Vagina (tissue), 2 donors: Measurements from ENCODE around the gene FABP6. TPM values are rescaled to one million over a fixed set of nuclear protein-coding genes. Genes with fewer than 3 reads are reported as not detected.
"Not testable (repeated sequence)": the region's sequence is repeated elsewhere in the genome, so short reads cannot be mapped to it uniquely, and the experiment has no call there.

Source experiments
- DNase-seq, 2 donors: peaks; one replicate each; pipeline ENCODE4 v3.0.0-alpha.2; 2017; ENCODE audit errors: extremely low spot score in 2 of 2
- H3K27ac ChIP-seq: fragments of 200-600 bp; sonication (generic); one replicate; pipeline ENCODE4 v1.5.1; 2019
- H3K27me3 ChIP-seq: fragments of 200-600 bp; sonication (generic); one replicate; pipeline ENCODE4 v1.5.1; 2019
- H3K36me3 ChIP-seq, 2 donors: fragments of 200-600 bp; sonication (generic); one replicate each; pipeline ENCODE4 v1.5.1; 2017 to 2019
- H3K4me1 ChIP-seq: fragments of 200-600 bp; sonication (generic); one replicate; pipeline ENCODE4 v1.5.1; 2019
- H3K4me3 ChIP-seq, 2 donors: fragments of 200-600 bp; sonication (generic); 1 replicate in 1 of 2; 2 replicates in 1 of 2; pipeline ENCODE4 v1.5.1; 2016 to 2019
- H3K9me3 ChIP-seq: fragments of 200-600 bp; sonication (generic); one replicate; pipeline ENCODE4 v1.5.1; 2019
- CTCF ChIP-seq, 3 experiments: fragments of 450-650 bp in 2 of 3; fragments of 200-600 bp in 1 of 3; sonication (generic) in 1 of 3; IDR thresholded peaks; one replicate each; pipeline ENCODE4 v1.5.1; 2017 to 2019; ENCODE audit warnings: antibody characterized with exemption in 3 of 3, mild to moderate bottlenecking in 2 of 3, moderate library complexity in 2 of 3
- POLR2A ChIP-seq, 2 donors: fragments of 450-650 bp; IDR thresholded peaks; one replicate each; pipeline ENCODE4 v1.6.1; 2017; ENCODE audit warnings: antibody characterized with exemption in 2 of 2, mild to moderate bottlenecking in 2 of 2, moderate library complexity in 2 of 2
- POLR2AphosphoS5 ChIP-seq, 2 donors: sonication (generic); formaldehyde crosslinking; IDR thresholded peaks; one replicate each; pipeline ENCODE4 v1.9.0; 2017; ENCODE audit warnings: antibody characterized with exemption in 2 of 2, mild to moderate bottlenecking in 2 of 2, low read depth in 1 of 2; ENCODE audit not compliant: insufficient read depth in 1 of 2
- intact Hi-C: fragments of 100-400 bp; cut with DNase I; formaldehyde crosslinking; loops from one replicate; pipeline ENCODE4 v1.15.1; 2023
- total RNA-seq: library from RNA; depleted of rRNA; stranded (reverse); fragments of >200 nt; gene quantifications from one replicate; pipeline ENCODE4 v1.2.3, GENCODE V29; 2016

The FABP6 gene
- total RNA-seq, 1 donor from 2014 or later = 2.9 TPM

GRCh38 chr5:160242145-160242544, 12.8 kb downstream of the FABP6 start:
- Histone ChIP-seq H3K9me3 (no peaks in the 10 kb centered on the region), H3K27ac (no peak overlapping the region), H3K4me1 (no peaks in the 10 kb centered on the region), H3K36me3 (no peaks in the 10 kb centered on the region), H3K27me3 (no peaks in the 10 kb centered on the region), H3K4me3 (no peak overlapping the region)
- intact Hi-C loops = no loop called here
- TF ChIP-seq POLR2AphosphoS5 (IDR thresholded peaks at IDR 0.05; ENCODE audit: insufficient read depth in 1 of 2, low read depth in 1 of 2) (no peak), POLR2A (IDR thresholded peaks at IDR 0.05) (no peak), CTCF (IDR thresholded peaks at IDR 0.05) (no peak)
- DNase-seq = no peak

- H3K4me3 ChIP-seq = no peak overlapping the region
- no peak overlapping the region for H3K27ac ChIP-seq
- no peaks in the 10 kb centered on the region for H3K9me3 ChIP-seq
- no peaks in the 10 kb centered on the region for H3K27me3 ChIP-seq
- no peaks in the 10 kb centered on the region for H3K4me1 ChIP-seq
- intact Hi-C loops = no loop called here
- H3K36me3 ChIP-seq = no peaks in the 10 kb centered on the region
- TF ChIP-seq POLR2A (IDR thresholded peaks at IDR 0.05) = no peak
- TF ChIP-seq CTCF (IDR thresholded peaks at IDR 0.05) = no peak
- TF ChIP-seq POLR2AphosphoS5 (IDR thresholded peaks at IDR 0.05; ENCODE audit: insufficient read depth in 1 of 2, low read depth in 1 of 2) = no peak
- DNase-seq = no peak
These were observed 16.3 kb downstream of the FABP6 start for GRCh38 chr5:160245506-160246086.

- H3K4me1 ChIP-seq, H3K9me3 ChIP-seq, H3K27ac ChIP-seq, H3K27me3 ChIP-seq, H3K36me3 ChIP-seq, DNase-seq, H3K4me3 ChIP-seq, intact Hi-C loops: not testable (repeated sequence)
These were observed 20.3 kb downstream of the FABP6 start for GRCh38 chr5:160249570-160249969.

- Histone ChIP-seq H3K27me3 (no peaks in the 10 kb centered on the region), H3K4me3 (no peak overlapping the region), H3K36me3 (peaks cover 0 to 3% of the 10 kb centered on the region in 2 donors), H3K27ac (no peak overlapping the region), H3K9me3 (no peaks in the 10 kb centered on the region), H3K4me1 (no peaks in the 10 kb centered on the region)
- intact Hi-C loops = no loop called here
- DNase-seq = no peak
- TF ChIP-seq POLR2A (IDR thresholded peaks at IDR 0.05) (no peak), CTCF (IDR thresholded peaks at IDR 0.05) (no peak), POLR2AphosphoS5 (IDR thresholded peaks at IDR 0.05; ENCODE audit: insufficient read depth in 1 of 2, low read depth in 1 of 2) (no peak)
These were observed 20.9 kb downstream of the FABP6 start for GRCh38 chr5:160250226-160250625.

GRCh38 chr5:160250826-160251225, 21.5 kb downstream of the FABP6 start:
- no peaks in the 10 kb centered on the region for H3K27me3 ChIP-seq
- peaks cover 0 to 3% of the 10 kb centered on the region in 2 donors for H3K36me3 ChIP-seq
- H3K27ac ChIP-seq = no peak overlapping the region
- no peaks in the 10 kb centered on the region for H3K9me3 ChIP-seq
- DNase-seq = no peak
- no peaks in the 10 kb centered on the region for H3K4me1 ChIP-seq
- H3K4me3 ChIP-seq = no peak overlapping the region
- no peak for TF ChIP-seq CTCF (IDR thresholded peaks at IDR 0.05)
- TF ChIP-seq POLR2A (IDR thresholded peaks at IDR 0.05) = no peak
- intact Hi-C loops = no loop called here
